ENCODE results near the gene TLR8.
"Not testable (repeated sequence)": the region's sequence is repeated elsewhere in the genome, so short reads cannot be mapped to it uniquely, and the experiment has no call there.

TLR8 gene

GRCh38 chrX:12949205-12949926, 42.9 kb downstream of the TLR8 start:
- Mint-ChIP-seq H3K27me3 (no peaks in the 10 kb centered on the region), H3K27ac (peak overlapping the region; percentile 97), H3K36me3 (no peaks in the 10 kb centered on the region), H3K4me1 (peaks cover 80% of the 10 kb centered on the region), H3K4me3 (peak overlapping the region; percentile 87), H3K9me3 (no peaks in the 10 kb centered on the region)

GRCh38 chrX:12949927-12950656, 43.7 kb downstream of the TLR8 start:
- no peaks in the 10 kb centered on the region for H3K36me3 Mint-ChIP-seq
- peak overlapping the region; percentile 87 for H3K4me3 Mint-ChIP-seq

GRCh38 chrX:12950851-12951594, 44.6 kb downstream of the TLR8 start:
- Mint-ChIP-seq H3K4me1 (peaks cover 92% of the 10 kb centered on the region), H3K27me3 (no peaks in the 10 kb centered on the region), H3K36me3 (no peaks in the 10 kb centered on the region), H3K9me3 (no peaks in the 10 kb centered on the region), H3K27ac (peak overlapping the region; percentile 97), H3K4me3 (peak overlapping the region; percentile 87)

More at GRCh38 chrX:12949927-12950656, 43.7 kb downstream of the TLR8 start:
- Mint-ChIP-seq H3K9me3 (no peaks in the 10 kb centered on the region), H3K4me1 (peaks cover 88% of the 10 kb centered on the region), H3K27ac (peak overlapping the region; percentile 97), H3K27me3 (no peaks in the 10 kb centered on the region)

GRCh38 chrX:12951595-12951975, 45.2 kb downstream of the TLR8 start:
- Mint-ChIP-seq H3K4me1 (peaks cover 92% of the 10 kb centered on the region), H3K27ac (peak overlapping the region; percentile 97), H3K4me3 (peak overlapping the region; percentile 87), H3K27me3 (no peaks in the 10 kb centered on the region), H3K36me3 (no peaks in the 10 kb centered on the region), H3K9me3 (no peaks in the 10 kb centered on the region)

GRCh38 chrX:12953420-12953819, 47.0 kb downstream of the TLR8 start:
- Mint-ChIP-seq H3K27ac (peak overlapping the region; percentile 97), H3K4me3 (peak overlapping the region; percentile 76), H3K27me3 (no peaks in the 10 kb centered on the region), H3K36me3 (no peaks in the 10 kb centered on the region), H3K4me1 (peaks cover 83% of the 10 kb centered on the region), H3K9me3 (no peaks in the 10 kb centered on the region)

- H3K4me1 Mint-ChIP-seq, result peaks cover 79% of the 10 kb centered on the region
- H3K9me3 Mint-ChIP-seq, result no peaks in the 10 kb centered on the region
- H3K36me3 Mint-ChIP-seq, result no peaks in the 10 kb centered on the region
- no peaks in the 10 kb centered on the region for H3K27me3 Mint-ChIP-seq
- peak overlapping the region; percentile 97 for H3K27ac Mint-ChIP-seq
- H3K4me3 Mint-ChIP-seq, result peak overlapping the region; percentile 55
Observed at GRCh38 chrX:12954376-12954775, 48.0 kb downstream of the TLR8 start.

- H3K27ac Mint-ChIP-seq, result peak overlapping the region; percentile 97
- H3K4me3 Mint-ChIP-seq, result peak overlapping the region; percentile 55
- H3K4me1 Mint-ChIP-seq, result peaks cover 78% of the 10 kb centered on the region
- no peaks in the 10 kb centered on the region for H3K36me3 Mint-ChIP-seq
- no peaks in the 10 kb centered on the region for H3K9me3 Mint-ChIP-seq
- no peaks in the 10 kb centered on the region for H3K27me3 Mint-ChIP-seq
Observed at GRCh38 chrX:12954981-12955380, 48.6 kb downstream of the TLR8 start.

GRCh38 chrX:12955882-12956703, 49.7 kb downstream of the TLR8 start:
- Mint-ChIP-seq H3K27ac (peak overlapping the region; percentile 98), H3K27me3 (no peaks in the 10 kb centered on the region), H3K4me1 (peaks cover 79% of the 10 kb centered on the region), H3K9me3 (no peaks in the 10 kb centered on the region), H3K36me3 (no peaks in the 10 kb centered on the region), H3K4me3 (peak overlapping the region; percentile 85)

GRCh38 chrX:12956704-12957534, 50.5 kb downstream of the TLR8 start:
- Mint-ChIP-seq H3K4me3 (peak overlapping the region; percentile 85), H3K36me3 (no peaks in the 10 kb centered on the region), H3K4me1 (peaks cover 79% of the 10 kb centered on the region), H3K27ac (peak overlapping the region; percentile 98), H3K27me3 (no peaks in the 10 kb centered on the region), H3K9me3 (no peaks in the 10 kb centered on the region)

GRCh38 chrX:12958059-12958458, 51.6 kb downstream of the TLR8 start:
- Mint-ChIP-seq H3K9me3 (no peaks in the 10 kb centered on the region), H3K4me3 (peak overlapping the region; percentile 74), H3K27ac (peak overlapping the region; percentile 95), H3K36me3 (no peaks in the 10 kb centered on the region), H3K4me1 (peaks cover 74% of the 10 kb centered on the region), H3K27me3 (no peaks in the 10 kb centered on the region)

- H3K4me3 Mint-ChIP-seq, result no peak overlapping the region
Observed at GRCh38 chrX:12958461-12958860, 52.0 kb downstream of the TLR8 start.

GRCh38 chrX:12961196-12961718, 54.8 kb downstream of the TLR8 start:
- Mint-ChIP-seq H3K9me3 (no peaks in the 10 kb centered on the region), H3K36me3 (no peaks in the 10 kb centered on the region), H3K4me1 (peaks cover 63% of the 10 kb centered on the region), H3K27me3 (no peaks in the 10 kb centered on the region), H3K27ac (peak overlapping the region; percentile 56), H3K4me3 (no peak overlapping the region)

More at GRCh38 chrX:12958461-12958860, 52.0 kb downstream of the TLR8 start:
- Mint-ChIP-seq H3K36me3 (no peaks in the 10 kb centered on the region), H3K27me3 (no peaks in the 10 kb centered on the region), H3K27ac (no peak overlapping the region), H3K4me1 (peaks cover 70% of the 10 kb centered on the region), H3K9me3 (no peaks in the 10 kb centered on the region)

- Mint-ChIP-seq H3K9me3 (no peaks in the 10 kb centered on the region), H3K4me1 (peaks cover 64% of the 10 kb centered on the region), H3K27ac (peak overlapping the region; percentile 56), H3K27me3 (no peaks in the 10 kb centered on the region), H3K4me3 (peak overlapping the region; percentile 52), H3K36me3 (no peaks in the 10 kb centered on the region)
Observed at GRCh38 chrX:12962041-12962504, 55.7 kb downstream of the TLR8 start.

GRCh38 chrX:12963210-12963850, 56.9 kb downstream of the TLR8 start:
- H3K27ac Mint-ChIP-seq, H3K4me3 Mint-ChIP-seq, H3K27me3 Mint-ChIP-seq, H3K36me3 Mint-ChIP-seq, H3K9me3 Mint-ChIP-seq: not testable (repeated sequence)
- peaks cover 62% of the 10 kb centered on the region for H3K4me1 Mint-ChIP-seq

Measured in activated naive CD4-positive, alpha-beta T cell treated with anti-CD3 and anti-CD28 coated beads, Interleukin-2, amount 50 U/mL, for 24 hours (primary cell).